AML-193 (cell line): Measurements from ENCODE around the gene SPATS2.

Source experiments
- DNase-seq, 2 experiments: peaks; one replicate each; lab custom pipeline; 2025; lab: John Stamatoyannopoulos, UW

The SPATS2 gene

DNA sequence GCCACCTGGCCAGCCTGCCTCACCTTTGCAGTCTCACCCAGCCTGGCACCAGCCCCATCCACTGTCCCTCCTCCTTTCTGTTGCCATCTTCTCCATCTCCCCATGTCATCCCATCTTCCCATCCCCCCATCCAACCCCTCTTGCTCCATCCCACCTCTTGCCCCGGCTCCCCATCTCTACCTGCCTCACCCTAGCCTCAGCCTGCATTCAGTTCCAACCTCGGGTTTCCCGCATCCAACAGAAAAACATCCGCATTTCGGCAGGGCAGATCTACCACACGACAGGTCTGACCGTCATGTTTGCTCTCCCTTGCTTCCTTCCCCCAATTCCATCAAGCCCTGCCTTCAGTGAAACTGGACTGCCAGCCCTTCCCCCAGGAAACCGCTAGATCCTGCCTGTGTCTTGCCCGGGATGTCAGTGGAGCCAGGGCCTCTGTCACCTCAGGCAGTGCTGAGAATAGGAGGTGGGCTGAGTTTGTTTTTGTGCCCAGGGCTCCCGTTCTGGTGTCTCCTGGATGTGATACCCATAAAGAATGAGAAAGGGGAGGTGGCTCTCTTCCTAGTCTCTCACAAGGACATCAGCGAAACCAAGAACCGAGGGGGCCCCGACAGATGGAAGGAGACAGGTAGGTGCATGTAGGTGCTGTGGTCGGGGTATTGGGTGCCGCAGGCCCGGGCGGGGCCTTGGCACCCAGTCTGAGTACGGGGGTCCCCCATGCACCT lies 174.0 kb downstream of the SPATS2 start:
- no peak for DNase-seq

DNA sequence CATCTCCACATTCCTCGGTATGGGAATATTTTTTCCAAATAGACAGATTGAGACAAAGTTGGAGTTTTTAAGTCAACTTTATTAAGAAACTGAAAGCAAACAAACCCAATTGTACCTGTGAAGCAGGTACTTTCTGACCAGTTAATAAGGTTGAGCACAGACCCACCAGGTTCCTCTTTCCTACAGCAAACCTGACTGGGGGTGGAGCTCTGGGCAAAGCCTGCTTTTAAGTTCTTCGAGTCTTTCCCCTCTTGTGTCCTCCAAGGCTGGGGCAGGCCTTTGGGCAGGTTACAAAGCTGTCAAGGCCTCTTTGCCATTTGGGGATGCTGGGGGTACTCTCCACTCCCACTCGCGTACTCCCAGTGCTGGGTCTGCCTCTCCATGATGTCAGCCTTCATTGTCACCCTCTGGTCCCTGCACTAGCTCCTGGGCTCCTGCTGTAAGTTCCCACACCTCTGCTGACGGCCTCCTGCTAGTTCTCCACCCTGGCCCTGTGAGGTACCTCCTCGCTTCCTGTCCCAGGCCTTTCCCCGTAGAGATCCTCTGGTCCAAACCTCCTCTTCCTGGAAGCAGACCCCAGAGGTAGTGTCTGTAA lies 174.7 kb downstream of the SPATS2 start:
- DNase-seq = no peak

DNA sequence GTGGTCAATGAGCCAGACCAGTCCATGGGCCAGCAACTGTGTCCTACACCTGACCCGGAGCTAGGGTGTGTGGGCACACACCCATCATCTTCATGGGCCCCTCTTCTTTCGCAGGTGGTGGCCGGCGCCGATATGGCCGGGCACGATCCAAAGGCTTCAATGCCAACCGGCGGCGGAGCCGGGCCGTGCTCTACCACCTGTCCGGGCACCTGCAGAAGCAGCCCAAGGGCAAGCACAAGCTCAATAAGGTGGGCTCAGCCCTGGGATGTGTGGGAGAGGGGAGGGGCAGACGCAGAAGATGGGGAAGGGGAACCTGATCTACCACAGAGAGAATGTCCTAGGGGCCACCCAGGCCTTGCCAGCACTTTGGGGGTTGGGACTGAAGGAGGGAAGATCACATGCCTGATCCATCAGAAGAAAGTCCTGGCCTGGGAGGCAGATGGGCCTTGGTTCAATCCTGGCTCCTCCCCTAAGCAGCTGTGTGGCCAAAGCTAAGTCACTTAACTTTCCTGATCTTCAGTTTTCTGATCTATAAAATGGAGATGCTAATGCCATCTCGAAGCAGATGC lies 175.4 kb downstream of the SPATS2 start:
- DNase-seq = no peak

DNA sequence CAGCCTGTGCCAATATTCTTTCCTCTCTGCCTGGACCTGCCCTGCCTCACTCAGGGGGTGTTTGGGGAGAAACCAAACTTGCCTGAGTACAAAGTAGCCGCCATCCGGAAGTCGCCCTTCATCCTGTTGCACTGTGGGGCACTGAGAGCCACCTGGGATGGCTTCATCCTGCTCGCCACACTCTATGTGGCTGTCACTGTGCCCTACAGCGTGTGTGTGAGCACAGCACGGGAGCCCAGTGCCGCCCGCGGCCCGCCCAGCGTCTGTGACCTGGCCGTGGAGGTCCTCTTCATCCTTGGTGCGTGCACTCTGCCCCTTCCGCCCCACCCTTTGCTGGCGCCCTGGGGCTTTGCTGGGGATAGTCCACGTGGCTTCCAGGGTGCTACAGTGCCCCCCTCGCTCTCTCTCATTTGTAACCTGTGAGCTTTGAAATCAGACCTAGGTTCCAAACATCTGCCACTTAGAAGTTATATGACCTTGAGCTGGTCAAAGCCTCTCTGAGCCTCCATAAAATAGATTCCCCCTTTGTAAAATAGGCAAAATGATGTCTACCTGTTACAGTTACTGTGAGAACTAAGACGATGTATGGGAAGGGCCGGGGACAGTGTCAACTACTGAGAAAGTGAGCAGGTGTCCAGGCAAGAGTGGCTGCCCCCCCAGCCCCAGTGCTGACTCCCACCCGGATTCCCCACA lies 176.1 kb downstream of the SPATS2 start:
- no peak for DNase-seq

DNA sequence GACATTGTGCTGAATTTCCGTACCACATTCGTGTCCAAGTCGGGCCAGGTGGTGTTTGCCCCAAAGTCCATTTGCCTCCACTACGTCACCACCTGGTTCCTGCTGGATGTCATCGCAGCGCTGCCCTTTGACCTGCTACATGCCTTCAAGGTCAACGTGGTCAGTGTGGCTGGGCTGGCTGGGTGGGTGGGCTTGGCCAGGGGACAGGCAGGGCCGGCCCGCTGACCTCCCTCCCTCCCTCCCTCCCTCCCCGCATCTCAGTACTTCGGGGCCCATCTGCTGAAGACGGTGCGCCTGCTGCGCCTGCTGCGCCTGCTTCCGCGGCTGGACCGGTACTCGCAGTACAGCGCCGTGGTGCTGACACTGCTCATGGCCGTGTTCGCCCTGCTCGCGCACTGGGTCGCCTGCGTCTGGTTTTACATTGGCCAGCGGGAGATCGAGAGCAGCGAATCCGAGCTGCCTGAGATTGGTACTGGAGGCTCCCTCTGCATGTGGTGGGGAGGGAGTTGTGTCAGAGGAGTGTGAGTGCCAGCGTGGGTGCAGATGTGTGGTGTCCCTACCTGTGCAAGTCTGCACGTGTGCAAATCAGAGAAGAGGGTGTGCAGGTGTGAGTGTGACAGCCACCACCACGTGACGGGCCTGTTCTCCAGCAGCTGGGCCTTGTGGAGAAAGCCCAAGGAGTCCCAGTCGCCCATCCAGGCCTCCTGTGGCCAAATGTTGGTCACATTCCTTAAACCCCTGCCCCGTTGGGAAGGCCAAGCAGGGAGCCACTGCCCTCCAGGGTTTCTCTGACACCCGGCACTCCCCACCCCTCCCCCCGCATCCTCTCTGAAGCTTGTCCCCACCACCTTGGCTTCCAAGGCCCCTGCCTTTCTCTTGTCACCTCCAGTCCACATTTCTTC lies 176.9 kb downstream of the SPATS2 start:
- DNase-seq = no peak

DNA sequence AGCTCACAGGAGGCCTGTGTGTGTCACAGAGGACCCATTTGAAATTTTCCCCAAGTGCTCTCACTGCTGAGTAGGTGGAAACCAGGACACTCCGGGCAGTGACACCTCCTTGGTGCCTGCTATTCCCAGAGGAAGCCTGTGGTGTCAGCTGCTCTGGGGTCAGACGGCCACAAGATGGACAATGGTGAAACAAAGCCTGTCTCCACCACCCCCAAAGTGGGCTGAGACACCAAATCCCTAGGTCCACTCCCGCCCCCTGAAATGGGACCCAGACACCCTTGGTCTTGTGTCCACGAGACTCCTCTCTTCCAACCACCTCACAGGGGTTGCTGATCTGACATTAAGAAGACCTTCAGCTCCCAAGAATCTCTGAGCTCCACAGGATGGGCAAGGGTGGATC lies 178.6 kb downstream of the SPATS2 start:
- no peak for DNase-seq

DNA sequence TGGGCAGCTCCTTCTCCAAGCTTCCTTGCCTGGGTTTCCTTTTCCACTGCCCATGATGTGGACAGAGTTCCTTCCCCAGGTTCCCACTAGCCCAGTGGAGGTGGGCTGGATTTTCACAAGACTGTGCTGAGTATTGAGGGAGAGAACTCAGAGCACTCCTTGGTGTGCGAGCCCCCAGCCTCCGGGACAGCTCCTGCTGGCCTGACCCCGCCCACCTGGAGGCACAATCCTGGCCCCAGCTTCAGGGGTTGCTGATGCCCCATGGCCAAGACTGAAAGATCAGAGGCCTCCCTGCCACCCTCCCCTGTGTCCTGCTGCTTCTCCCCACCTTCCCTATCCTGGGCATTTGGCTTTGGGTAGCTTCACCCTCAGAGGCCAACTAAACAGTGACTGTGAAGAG lies 179.2 kb downstream of the SPATS2 start:
- DNase-seq = no peak

DNA sequence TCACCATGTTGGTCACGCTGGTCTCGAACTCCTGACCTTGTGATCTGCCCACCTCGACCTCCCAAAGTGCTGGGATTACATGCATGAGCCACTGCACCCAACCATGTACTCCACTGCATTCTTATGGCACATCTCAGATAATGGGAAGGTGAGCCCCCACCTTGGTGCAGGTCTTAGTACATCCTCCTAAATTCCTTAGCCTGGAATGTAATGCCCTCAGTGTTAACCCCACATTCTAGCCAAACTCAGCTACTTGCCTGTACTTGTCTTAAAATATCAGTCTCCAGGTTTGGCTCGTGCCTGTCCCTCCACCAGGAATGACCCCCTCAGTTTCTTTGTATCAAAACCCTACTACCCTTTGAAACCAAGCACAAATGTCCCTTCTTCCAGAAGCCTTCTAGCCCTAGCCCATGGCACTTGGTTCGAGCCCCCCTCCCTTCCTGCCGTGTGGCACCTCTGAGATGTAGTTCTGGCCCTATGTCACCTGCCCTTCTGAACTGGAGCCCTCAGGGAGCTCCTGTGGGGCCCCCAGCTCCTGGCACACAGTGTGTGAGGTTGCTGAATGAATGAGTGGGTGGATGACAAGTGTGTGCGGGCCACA lies 179.9 kb downstream of the SPATS2 start:
- DNase-seq = no peak

DNA sequence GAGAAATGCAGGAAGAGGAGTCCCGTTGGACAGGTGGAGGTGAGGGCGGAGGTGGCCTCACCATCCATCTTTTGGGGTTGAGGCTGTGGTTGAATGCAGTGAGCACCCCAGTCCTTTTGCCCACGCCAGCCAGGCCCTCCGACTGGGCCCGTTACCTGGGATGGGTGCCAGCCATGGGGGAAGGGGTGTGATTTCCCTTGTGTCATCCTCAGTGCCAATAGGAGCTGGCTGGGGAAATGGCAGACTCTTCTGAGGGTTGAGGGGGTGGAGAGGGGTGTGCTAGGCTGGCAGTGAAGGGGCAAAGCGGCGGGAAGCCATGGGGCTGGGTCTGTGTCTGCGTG lies 181.2 kb downstream of the SPATS2 start:
- DNase-seq = no peak

DNA sequence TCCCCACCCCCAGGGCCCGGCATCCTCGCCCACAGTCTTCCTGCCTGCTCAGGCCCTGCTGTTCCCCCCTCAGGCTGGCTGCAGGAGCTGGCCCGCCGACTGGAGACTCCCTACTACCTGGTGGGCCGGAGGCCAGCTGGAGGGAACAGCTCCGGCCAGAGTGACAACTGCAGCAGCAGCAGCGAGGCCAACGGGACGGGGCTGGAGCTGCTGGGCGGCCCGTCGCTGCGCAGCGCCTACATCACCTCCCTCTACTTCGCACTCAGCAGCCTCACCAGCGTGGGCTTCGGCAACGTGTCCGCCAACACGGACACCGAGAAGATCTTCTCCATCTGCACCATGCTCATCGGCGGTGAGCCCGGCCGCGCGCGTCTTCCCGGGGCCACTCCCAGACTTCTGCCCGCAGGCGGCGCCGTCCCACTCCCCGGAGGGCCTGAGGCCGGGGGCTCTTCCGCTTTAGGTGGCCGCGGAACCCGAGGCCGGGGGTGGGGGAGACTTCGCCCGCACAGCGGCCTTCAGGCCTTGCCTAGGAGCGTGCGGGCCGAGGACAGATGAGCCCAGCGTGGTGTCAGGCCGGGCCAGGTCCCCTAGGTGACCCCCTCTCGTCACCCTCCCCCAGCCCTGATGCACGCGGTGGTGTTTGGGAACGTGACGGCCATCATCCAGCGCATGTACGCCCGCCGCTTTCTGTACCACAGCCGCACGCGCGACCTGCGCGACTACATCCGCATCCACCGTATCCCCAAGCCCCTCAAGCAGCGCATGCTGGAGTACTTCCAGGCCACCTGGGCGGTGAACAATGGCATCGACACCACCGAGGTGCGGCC lies 181.8 kb downstream of the SPATS2 start:
- no peak for DNase-seq

DNA sequence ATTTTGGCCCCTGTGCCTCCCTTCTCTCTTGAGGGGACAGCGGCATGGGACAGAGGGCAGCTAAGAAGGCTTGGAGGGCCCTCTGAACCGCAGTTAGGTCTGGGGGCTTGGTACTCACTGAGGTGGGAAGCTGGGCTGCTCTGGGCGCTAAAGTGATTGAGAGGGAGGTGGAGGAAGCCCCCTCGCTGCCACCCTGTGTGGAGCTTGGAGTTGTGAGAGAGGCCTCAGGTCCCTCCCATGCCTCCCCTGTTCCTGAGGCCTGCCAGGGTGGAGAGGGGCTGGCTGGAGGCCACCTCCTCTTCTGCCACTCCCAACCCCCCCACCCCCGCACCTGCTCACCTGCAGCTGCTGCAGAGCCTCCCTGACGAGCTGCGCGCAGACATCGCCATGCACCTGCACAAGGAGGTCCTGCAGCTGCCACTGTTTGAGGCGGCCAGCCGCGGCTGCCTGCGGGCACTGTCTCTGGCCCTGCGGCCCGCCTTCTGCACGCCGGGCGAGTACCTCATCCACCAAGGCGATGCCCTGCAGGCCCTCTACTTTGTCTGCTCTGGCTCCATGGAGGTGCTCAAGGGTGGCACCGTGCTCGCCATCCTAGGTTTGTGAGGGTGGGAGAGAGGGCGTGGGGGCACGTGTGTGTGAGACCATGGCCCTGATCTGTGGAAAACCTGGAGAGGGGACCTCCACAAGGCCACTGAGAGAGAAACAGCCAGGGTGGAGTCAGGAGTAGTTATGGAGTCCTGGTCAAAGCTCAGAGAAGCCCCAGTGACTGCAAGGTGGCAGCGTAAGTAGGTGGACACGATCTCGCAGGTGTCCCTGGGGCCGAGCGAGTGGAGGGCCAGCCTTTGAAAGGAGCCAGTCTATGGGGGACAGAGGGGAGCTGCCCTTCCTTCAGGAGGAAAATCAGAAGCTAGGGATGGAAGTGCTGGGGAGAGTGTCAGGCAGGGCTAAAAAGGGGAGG lies 182.8 kb downstream of the SPATS2 start:
- DNase-seq = no peak

DNA sequence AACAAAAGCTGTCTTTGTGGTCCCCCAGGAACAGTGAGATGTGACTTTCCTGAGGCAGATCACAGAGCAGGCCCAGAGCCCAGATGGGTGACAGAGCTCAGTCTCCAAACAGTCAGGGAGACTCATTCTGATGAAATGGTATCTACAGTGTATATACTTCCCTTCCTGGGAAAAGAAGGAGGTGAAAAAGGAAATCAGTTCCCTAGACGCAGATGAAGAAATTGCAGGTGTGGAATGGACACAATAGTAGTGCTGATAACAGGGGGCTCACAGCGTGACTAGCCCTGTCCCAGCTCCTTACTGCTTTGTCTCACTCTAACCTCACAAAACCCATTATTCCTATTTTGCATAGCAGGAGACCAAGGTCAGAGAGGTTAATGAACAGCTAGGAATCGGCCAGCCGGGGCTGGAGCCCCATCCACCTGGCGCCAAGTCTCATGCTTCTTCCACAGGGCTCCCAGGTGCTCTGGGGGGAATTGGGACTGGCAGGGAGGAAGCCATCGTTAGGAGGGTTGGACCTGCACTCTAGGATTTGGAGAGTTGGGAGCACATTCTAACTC lies 183.5 kb downstream of the SPATS2 start:
- no peak for DNase-seq

DNA sequence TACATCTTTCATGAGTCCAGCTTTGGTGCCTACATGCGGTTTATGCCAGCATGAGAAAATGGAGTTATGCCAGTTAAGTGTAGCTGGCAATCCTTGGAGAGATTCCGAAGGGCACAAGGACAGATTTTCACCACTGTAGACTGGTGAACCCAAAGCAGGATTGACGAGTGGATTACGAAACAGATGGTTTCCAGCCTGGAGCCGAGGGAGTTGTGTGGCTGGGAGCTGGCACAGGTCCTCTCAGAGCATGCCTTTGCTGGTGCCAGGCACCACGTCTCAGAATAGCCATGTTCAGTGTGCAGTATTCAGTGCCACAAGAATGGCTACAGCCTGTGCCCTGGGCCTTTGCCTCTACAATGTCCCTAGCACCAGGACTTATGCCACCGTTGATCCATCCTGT lies 184.8 kb downstream of the SPATS2 start:
- DNase-seq = no peak

DNA sequence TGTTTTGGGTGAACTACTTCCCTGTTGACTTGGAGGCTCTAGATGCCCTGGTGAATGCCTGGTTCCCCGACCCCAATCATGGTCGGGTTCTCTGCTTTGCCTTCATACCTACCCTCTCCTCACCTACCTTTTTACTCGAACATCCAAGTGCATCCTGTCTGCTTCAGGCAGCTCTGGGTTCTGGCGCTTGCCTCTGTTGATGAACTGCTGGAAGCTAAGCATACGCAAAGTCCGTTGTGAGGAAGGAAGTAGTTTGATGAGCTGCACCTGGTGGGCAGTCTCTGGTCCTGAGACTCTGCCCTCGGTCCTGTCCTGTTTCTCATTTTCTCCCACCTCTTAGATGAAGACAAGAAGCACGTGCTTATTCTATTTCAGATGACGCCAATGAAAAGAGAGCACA lies 185.2 kb downstream of the SPATS2 start:
- DNase-seq = no peak

DNA sequence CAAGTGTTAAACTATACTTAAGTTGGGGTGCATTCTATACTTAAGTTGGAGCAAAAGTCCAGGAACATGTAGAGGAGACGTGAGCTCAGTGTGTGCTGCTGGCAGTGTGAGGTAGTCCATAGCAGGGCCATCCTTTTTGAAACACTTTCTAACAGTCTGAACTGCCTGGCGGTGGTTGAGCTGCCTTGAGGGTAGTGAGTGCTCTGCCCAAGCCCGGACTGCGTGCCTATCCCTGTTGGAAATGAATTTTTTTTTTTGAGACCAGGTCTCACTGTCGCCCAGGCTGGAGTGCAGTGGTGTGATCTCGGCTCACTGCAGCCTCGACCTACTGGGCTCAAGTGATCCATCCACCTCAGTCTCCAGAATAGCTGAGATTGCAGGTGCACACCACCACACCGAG lies 185.6 kb downstream of the SPATS2 start:
- no peak for DNase-seq

DNA sequence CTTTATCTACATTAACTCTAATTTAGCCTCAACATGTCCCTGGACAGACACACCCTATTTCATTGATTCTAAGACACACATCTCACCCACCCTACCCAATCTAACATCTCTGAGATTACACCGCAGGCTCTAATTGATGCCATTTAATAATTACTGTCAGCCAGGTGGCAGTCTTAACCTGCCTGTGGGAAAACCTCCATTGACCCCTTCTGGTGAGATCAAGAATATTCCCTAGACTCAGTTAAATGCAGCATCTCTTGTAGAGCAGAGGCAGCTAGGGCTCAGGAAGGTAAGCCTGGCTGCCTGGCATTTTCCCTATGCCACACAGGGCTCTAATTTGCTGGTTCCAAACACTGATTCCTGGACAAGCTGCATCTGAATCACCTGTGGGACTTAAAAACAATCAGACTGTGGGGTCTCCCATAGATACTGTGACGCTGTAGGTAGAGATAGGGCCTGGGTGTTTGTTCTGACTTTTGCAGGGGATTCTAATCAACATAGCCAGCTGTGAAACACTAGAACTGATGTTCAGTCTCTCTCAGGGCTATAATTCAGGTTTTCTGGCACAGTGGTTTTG lies 186.3 kb downstream of the SPATS2 start:
- DNase-seq = peak; percentile 24 to 38

DNA sequence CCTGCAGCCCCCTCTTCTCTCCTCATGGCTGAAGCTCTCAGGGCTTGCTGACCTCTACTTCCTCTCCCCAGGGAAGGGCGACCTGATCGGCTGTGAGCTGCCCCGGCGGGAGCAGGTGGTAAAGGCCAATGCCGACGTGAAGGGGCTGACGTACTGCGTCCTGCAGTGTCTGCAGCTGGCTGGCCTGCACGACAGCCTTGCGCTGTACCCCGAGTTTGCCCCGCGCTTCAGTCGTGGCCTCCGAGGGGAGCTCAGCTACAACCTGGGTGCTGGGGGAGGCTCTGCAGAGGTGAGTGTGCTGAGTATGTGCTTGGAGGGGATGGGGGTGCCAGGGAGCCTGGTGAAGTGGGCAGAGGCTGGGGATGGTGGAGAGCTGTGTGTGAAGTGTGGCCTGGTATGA lies 187.0 kb downstream of the SPATS2 start:
- DNase-seq = no peak

DNA sequence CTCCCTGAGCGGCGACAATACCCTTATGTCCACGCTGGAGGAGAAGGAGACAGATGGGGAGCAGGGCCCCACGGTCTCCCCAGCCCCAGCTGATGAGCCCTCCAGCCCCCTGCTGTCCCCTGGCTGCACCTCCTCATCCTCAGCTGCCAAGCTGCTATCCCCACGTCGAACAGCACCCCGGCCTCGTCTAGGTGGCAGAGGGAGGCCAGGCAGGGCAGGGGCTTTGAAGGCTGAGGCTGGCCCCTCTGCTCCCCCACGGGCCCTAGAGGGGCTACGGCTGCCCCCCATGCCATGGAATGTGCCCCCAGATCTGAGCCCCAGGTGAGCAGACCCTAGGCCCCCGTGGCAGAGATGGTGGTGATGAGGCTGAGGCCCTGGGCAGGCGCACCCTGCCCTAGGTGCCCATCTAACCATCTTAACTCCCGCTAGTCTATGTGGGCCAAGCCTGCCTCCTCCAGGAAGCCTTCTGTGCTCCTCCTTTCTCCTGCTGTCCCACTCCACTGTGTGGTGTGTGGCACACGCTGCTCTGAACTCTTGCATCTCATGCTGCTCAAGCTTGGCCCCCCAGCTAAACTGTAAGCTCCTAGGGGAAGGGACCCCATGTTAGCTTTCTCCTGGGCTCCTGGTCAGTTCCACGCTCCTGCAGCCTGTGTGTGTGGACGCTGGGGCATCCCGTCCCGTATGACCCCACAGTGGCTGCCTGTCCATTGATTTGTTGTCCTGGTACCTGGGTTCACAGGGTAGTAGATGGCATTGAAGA lies 188.5 kb downstream of the SPATS2 start:
- DNase-seq = no peak
